ENCODE results near the gene KCNA10.

Gene KCNA10

GRCh38 chr1:110495926-110496600 is 22.9 kb downstream of the KCNA10 start:
- peak; percentile 74 for DNase-seq (ENCODE audit: low spot score)

GRCh38 chr1:110494522-110495406 is 24.2 kb downstream of the KCNA10 start:
- no peak for DNase-seq (ENCODE audit: low spot score)

GRCh38 chr1:110494036-110494435 is 24.9 kb downstream of the KCNA10 start:
- no peak for DNase-seq (ENCODE audit: low spot score)

- no peak for DNase-seq (ENCODE audit: low spot score)
Measured at GRCh38 chr1:110493059-110493699, 25.8 kb downstream of the KCNA10 start.

GRCh38 chr1:110492573-110492972 is 26.4 kb downstream of the KCNA10 start:
- DNase-seq (ENCODE audit: low spot score): no peak

- DNase-seq (ENCODE audit: low spot score): no peak
Measured at GRCh38 chr1:110490791-110491451, 28.1 kb downstream of the KCNA10 start.

GRCh38 chr1:110489973-110490542 is 28.9 kb downstream of the KCNA10 start:
- DNase-seq (ENCODE audit: low spot score): no peak

GRCh38 chr1:110489406-110489805 is 29.6 kb downstream of the KCNA10 start:
- DNase-seq (ENCODE audit: low spot score): no peak

- DNase-seq (ENCODE audit: low spot score): no peak
Measured at GRCh38 chr1:110488867-110489266, 30.1 kb downstream of the KCNA10 start.

GRCh38 chr1:110488161-110488560 is 30.8 kb downstream of the KCNA10 start:
- DNase-seq (ENCODE audit: low spot score): no peak

- no peak for DNase-seq (ENCODE audit: low spot score)
Measured at GRCh38 chr1:110487726-110488125, 31.2 kb downstream of the KCNA10 start.

GRCh38 chr1:110485725-110486124 is 33.2 kb downstream of the KCNA10 start:
- no peak for DNase-seq (ENCODE audit: low spot score)

- DNase-seq (ENCODE audit: low spot score): no peak
Measured at GRCh38 chr1:110484801-110485200, 34.2 kb downstream of the KCNA10 start.

GRCh38 chr1:110483308-110483685 is 35.7 kb downstream of the KCNA10 start:
- DNase-seq (ENCODE audit: low spot score): no peak

- no peak for DNase-seq (ENCODE audit: low spot score)
Measured at GRCh38 chr1:110482662-110483307, 36.2 kb downstream of the KCNA10 start.

GRCh38 chr1:110481968-110482623 is 36.9 kb downstream of the KCNA10 start:
- no peak for DNase-seq (ENCODE audit: low spot score)

GRCh38 chr1:110480356-110481096 is 38.4 kb downstream of the KCNA10 start:
- no peak for DNase-seq (ENCODE audit: low spot score)

- DNase-seq (ENCODE audit: low spot score): no peak
Measured at GRCh38 chr1:110478886-110479285, 40.1 kb downstream of the KCNA10 start.

- DNase-seq (ENCODE audit: low spot score): no peak
Measured at GRCh38 chr1:110477967-110478640, 40.9 kb downstream of the KCNA10 start.

Measured in CD4-positive, alpha-beta T cell treated with Interleukin-15 for 4 hours (primary cell).